Astrocyte (in vitro differentiated cells and primary cell): ENCODE data around the gene H1-8. TPM values are rescaled to one million over a fixed set of nuclear protein-coding genes. Genes with fewer than 3 reads are reported as not detected.
A peak's percentile ranks its signal among the peaks of the same experiment; 100 is the strongest.

ENCODE experiments used
- DNase-seq: peaks from one replicate; pipeline ENCODE4 v3.0.0-alpha.2; 2010; ENCODE audit warnings: low read depth
- FAIRE-seq: peaks from 2 replicates; lab custom pipeline; 2011; peaks lifted over from hg19 to GRCh38; lab: Jason Lieb, UNC
- H2AFZ ChIP-seq: 2 replicates; pipeline ENCODE4 v1.6.0; 2012; ENCODE audit warnings: low read depth, low read length, inconsistent platforms
- H3K27ac ChIP-seq: 2 replicates; pipeline ENCODE4 v1.5.1; 2011; ENCODE audit warnings: low read depth, low read length, inconsistent platforms
- H3K27me3 ChIP-seq: 2 replicates; pipeline ENCODE4 v1.6.0; 2011; ENCODE audit warnings: low read length, inconsistent platforms; ENCODE audit not compliant: insufficient read depth
- H3K36me3 ChIP-seq: 2 replicates; pipeline ENCODE4 v1.5.1; 2011; ENCODE audit warnings: low read length, inconsistent platforms; ENCODE audit not compliant: insufficient read depth
- H3K4me1 ChIP-seq: 2 replicates; pipeline ENCODE4 v1.5.1; 2011; ENCODE audit warnings: low read length, inconsistent platforms; ENCODE audit not compliant: insufficient read depth
- H3K4me2 ChIP-seq: 2 replicates; pipeline ENCODE4 v1.6.0; 2012; ENCODE audit warnings: low read length, inconsistent platforms
- H3K4me3 ChIP-seq: 2 replicates; pipeline ENCODE4 v1.5.1; 2011; ENCODE audit warnings: low read depth, mild to moderate bottlenecking, low read length, inconsistent platforms; ENCODE audit not compliant: insufficient read depth
- H3K79me2 ChIP-seq: 2 replicates; pipeline ENCODE4 v1.6.0; 2012; ENCODE audit warnings: mild to moderate bottlenecking, low read length, inconsistent platforms; ENCODE audit not compliant: insufficient read depth
- H3K9ac ChIP-seq: 2 replicates; pipeline ENCODE4 v1.6.0; 2012; ENCODE audit warnings: mild to moderate bottlenecking, low read length, inconsistent platforms
- H3K9me3 ChIP-seq: 2 replicates; pipeline ENCODE4 v1.5.1; 2012; ENCODE audit warnings: low read depth, mild to moderate bottlenecking, low read length, inconsistent platforms; ENCODE audit not compliant: insufficient read depth
- H4K20me1 ChIP-seq: 2 replicates; pipeline ENCODE4 v1.6.0; 2012; ENCODE audit warnings: low read length, inconsistent platforms; ENCODE audit not compliant: insufficient read depth
- H3K27ac Mint-ChIP-seq: one replicate; pipeline ENCODE4 v1.8.0; 2021; ENCODE audit warnings: mild to moderate bottlenecking, mixed read lengths; ENCODE audit not compliant: unreplicated experiment
- H3K27me3 Mint-ChIP-seq: one replicate; pipeline ENCODE4 v1.8.0; 2021; ENCODE audit warnings: low read depth, mixed read lengths; ENCODE audit not compliant: unreplicated experiment
- H3K36me3 Mint-ChIP-seq: one replicate; pipeline ENCODE4 v1.8.0; 2021; ENCODE audit warnings: low read depth, mixed read lengths; ENCODE audit not compliant: unreplicated experiment
- H3K4me1 Mint-ChIP-seq: one replicate; pipeline ENCODE4 v1.8.0; 2021; ENCODE audit warnings: low read depth, mixed read lengths; ENCODE audit not compliant: unreplicated experiment
- H3K4me3 Mint-ChIP-seq: one replicate; pipeline ENCODE4 v1.8.0; 2021; ENCODE audit warnings: mild to moderate bottlenecking, moderate library complexity, mixed read lengths; ENCODE audit not compliant: unreplicated experiment
- H3K9me3 Mint-ChIP-seq: one replicate; pipeline ENCODE4 v1.8.0; 2021; ENCODE audit warnings: mild to moderate bottlenecking, mixed read lengths; ENCODE audit not compliant: unreplicated experiment
- EZH2 ChIP-seq: IDR thresholded peaks from 2 replicates; pipeline ENCODE4 v1.6.1; 2012; ENCODE audit warnings: mild to moderate bottlenecking, low read length, inconsistent platforms; ENCODE audit not compliant: insufficient read depth
- total RNA-seq: library from RNA; stranded (reverse); gene quantifications from 2 replicates; pipeline ENCODE4 v1.2.1, GENCODE V29; 2021
- TF ChIP-seq, protein P1 (sequence below): IDR thresholded peaks from 2 replicates; pipeline ENCODE4 v1.5.1; 2011; ENCODE audit warnings: low read depth, mild to moderate bottlenecking, inconsistent platforms, low read length, moderate library complexity; ENCODE audit not compliant: insufficient read depth

H1-8 gene
- total RNA-seq, 1 donor from 2014 or later = not detected

- peak overlapping the region; percentile 79 for H3K9ac ChIP-seq
- peak overlapping the region; percentile 91 for H3K27ac ChIP-seq
- H3K27me3 Mint-ChIP-seq = no peaks in the 10 kb centered on the region
- H3K36me3 Mint-ChIP-seq = peaks cover 2% of the 10 kb centered on the region
- peaks cover 61% of the 10 kb centered on the region for H3K4me1 ChIP-seq
- H3K4me2 ChIP-seq = peak overlapping the region; percentile 80
- no peak overlapping the region for H3K4me3 Mint-ChIP-seq
- peak overlapping the region; percentile 56 for H2AFZ ChIP-seq
- DNase-seq = peak; percentile 59
- H4K20me1 ChIP-seq = peaks cover 14% of the 10 kb centered on the region
- H3K4me3 ChIP-seq = no peak overlapping the region
- no peaks in the 10 kb centered on the region for H3K27me3 ChIP-seq
- FAIRE-seq = no peak
- H3K27ac Mint-ChIP-seq = peak overlapping the region; percentile 85
- no peaks in the 10 kb centered on the region for H3K9me3 ChIP-seq
- TF ChIP-seq, protein P1, sequence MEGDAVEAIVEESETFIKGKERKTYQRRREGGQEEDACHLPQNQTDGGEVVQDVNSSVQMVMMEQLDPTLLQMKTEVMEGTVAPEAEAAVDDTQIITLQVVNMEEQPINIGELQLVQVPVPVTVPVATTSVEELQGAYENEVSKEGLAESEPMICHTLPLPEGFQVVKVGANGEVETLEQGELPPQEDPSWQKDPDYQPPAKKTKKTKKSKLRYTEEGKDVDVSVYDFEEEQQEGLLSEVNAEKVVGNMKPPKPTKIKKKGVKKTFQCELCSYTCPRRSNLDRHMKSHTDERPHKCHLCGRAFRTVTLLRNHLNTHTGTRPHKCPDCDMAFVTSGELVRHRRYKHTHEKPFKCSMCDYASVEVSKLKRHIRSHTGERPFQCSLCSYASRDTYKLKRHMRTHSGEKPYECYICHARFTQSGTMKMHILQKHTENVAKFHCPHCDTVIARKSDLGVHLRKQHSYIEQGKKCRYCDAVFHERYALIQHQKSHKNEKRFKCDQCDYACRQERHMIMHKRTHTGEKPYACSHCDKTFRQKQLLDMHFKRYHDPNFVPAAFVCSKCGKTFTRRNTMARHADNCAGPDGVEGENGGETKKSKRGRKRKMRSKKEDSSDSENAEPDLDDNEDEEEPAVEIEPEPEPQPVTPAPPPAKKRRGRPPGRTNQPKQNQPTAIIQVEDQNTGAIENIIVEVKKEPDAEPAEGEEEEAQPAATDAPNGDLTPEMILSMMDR = no peak
- H3K9me3 Mint-ChIP-seq = no peaks in the 10 kb centered on the region
- peaks cover 88% of the 10 kb centered on the region for H3K79me2 ChIP-seq
- H3K4me1 Mint-ChIP-seq = peaks cover 74% of the 10 kb centered on the region
- H3K36me3 ChIP-seq = no peaks in the 10 kb centered on the region
These were observed 54.4 kb downstream of the H1-8 start for GRCh38 chr3:129597087-129597999.

GRCh38 chr3:129598000-129598381 lies 55.0 kb downstream of the H1-8 start:
- peaks cover 62% of the 10 kb centered on the region for H3K4me1 ChIP-seq
- H3K4me3 ChIP-seq = no peak overlapping the region
- peak overlapping the region; percentile 91 for H3K27ac ChIP-seq
- no peaks in the 10 kb centered on the region for H3K36me3 ChIP-seq
- Mint-ChIP-seq H3K4me1 (peaks cover 78% of the 10 kb centered on the region), H3K36me3 (peaks cover 2% of the 10 kb centered on the region), H3K27ac (peak overlapping the region; percentile 27), H3K27me3 (no peaks in the 10 kb centered on the region), H3K9me3 (no peaks in the 10 kb centered on the region), H3K4me3 (no peak overlapping the region)
- no peaks in the 10 kb centered on the region for H3K27me3 ChIP-seq
- H3K9me3 ChIP-seq = no peaks in the 10 kb centered on the region
- peak; percentile 24 for DNase-seq
- no peak for TF ChIP-seq EZH2
- TF ChIP-seq, protein P1 = no peak
- H3K79me2 ChIP-seq = peaks cover 89% of the 10 kb centered on the region
- peaks cover 21% of the 10 kb centered on the region for H4K20me1 ChIP-seq
- H3K4me2 ChIP-seq = peak overlapping the region; percentile 80
- H2AFZ ChIP-seq = peak overlapping the region; percentile 54
- peak overlapping the region; percentile 79 for H3K9ac ChIP-seq
- FAIRE-seq = no peak

DNA sequence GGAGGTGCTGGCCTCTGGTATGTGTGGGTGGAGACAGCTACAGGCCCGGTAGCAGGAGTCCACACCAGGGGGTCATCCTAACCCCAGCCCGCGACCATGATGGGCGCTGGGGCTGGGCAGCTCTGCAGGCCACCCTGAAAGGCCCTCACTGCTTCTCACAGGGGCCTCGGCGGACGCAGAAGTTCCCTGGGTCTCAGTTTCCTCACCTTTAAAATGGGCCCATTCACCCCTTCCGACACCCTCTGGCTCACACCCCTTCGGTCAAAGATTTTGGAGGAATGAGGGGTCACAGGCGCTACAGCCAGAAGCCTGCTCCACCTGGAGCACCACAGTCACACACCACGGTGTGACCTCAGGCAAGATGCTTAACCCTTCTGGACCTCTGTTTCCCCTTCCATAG lies 55.5 kb downstream of the H1-8 start:
- Mint-ChIP-seq H3K4me3 (no peak overlapping the region), H3K9me3 (no peaks in the 10 kb centered on the region), H3K27ac (peak overlapping the region; percentile 86), H3K4me1 (peaks cover 78% of the 10 kb centered on the region), H3K27me3 (no peaks in the 10 kb centered on the region), H3K36me3 (peaks cover 2% of the 10 kb centered on the region)
- Histone ChIP-seq H3K9me3 (no peaks in the 10 kb centered on the region), H3K27me3 (no peaks in the 10 kb centered on the region), H3K79me2 (peaks cover 89% of the 10 kb centered on the region), H3K36me3 (no peaks in the 10 kb centered on the region), H4K20me1 (peaks cover 24% of the 10 kb centered on the region), H3K9ac (peak overlapping the region; percentile 79), H3K27ac (peak overlapping the region; percentile 91), H3K4me2 (peak overlapping the region; percentile 80), H3K4me1 (peaks cover 63% of the 10 kb centered on the region), H2AFZ (no peak overlapping the region), H3K4me3 (no peak overlapping the region)
- DNase-seq (no peak), FAIRE-seq (no peak)
- no peak for TF ChIP-seq EZH2
- TF ChIP-seq, protein P1 = no peak
